Measurements from ENCODE around the gene EDEM1. TPM values are rescaled to one million over a fixed set of nuclear protein-coding genes. Genes with fewer than 3 reads are reported as not detected.

The EDEM1 gene
- total RNA-seq, 8 experiments from 2014 or later: 8.5 to 33.6 (median 13.3) TPM

- ATAC-seq (replicated peaks in 6 of 8): no peak
Measured at GRCh38 chr3:5195605-5196004, 8.1 kb downstream of the EDEM1 start.

DNA sequence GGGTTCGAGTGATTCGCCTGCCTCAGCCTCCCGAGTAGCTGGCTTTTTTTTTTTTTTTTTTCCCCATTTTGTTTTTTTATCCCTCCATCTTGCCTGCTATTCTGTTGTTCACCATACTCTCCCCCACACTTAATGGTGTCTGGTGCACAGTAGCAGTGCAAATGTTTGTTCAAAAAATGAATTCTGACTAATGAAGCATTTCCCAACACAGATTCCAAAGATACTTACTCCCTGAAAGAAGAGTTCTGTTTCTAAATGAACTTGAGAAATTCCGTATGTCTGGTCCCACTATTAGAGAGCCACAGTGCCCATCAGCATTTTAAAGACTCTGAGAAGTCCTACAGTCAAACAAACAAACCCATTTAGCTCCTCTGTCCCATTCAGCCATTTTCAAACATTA, 9.5 kb downstream of the EDEM1 start:
- in situ Hi-C loops (cut with MboI; ENCODE audit: low pct_unique_long_range_greater_than_20kb in 2 of 9, low sequenced_read_pairs in 9 of 9, unreplicated experiment in 9 of 9): no loop called here
- H3K4me1 ChIP-seq (replicated peaks in 1 of 2): peaks cover 16 to 23% of the 10 kb centered on the region in 2 donors
- H3K27ac ChIP-seq: peak overlapping the region; percentile 68 to 76
- peak in 2 of 8 experiments; percentile 5 to 27 for ATAC-seq (replicated peaks in 6 of 8)
- H3K4me3 ChIP-seq: no peak overlapping the region
- 64 to 100% (median 89%) methylated on average over 2 to 4 of the region's 4 CpGs for WGBS, 10 experiments

More at GRCh38 chr3:5195605-5196004, 8.1 kb downstream of the EDEM1 start:
- WGBS, 10 experiments: 0 to 100% (median 66%) methylated on average over 1 to 2 of the region's 2 CpGs; no CpG with 5 or more reads in 2 of the 10 experiments
- no peak overlapping the region for H3K4me3 ChIP-seq
- H3K4me1 ChIP-seq (replicated peaks in 1 of 2): peaks cover 11 to 17% of the 10 kb centered on the region in 2 donors
- no peak overlapping the region for H3K27ac ChIP-seq
- in situ Hi-C loops (cut with MboI; ENCODE audit: low pct_unique_long_range_greater_than_20kb in 2 of 9, low sequenced_read_pairs in 9 of 9, unreplicated experiment in 9 of 9): no loop called here

DNA sequence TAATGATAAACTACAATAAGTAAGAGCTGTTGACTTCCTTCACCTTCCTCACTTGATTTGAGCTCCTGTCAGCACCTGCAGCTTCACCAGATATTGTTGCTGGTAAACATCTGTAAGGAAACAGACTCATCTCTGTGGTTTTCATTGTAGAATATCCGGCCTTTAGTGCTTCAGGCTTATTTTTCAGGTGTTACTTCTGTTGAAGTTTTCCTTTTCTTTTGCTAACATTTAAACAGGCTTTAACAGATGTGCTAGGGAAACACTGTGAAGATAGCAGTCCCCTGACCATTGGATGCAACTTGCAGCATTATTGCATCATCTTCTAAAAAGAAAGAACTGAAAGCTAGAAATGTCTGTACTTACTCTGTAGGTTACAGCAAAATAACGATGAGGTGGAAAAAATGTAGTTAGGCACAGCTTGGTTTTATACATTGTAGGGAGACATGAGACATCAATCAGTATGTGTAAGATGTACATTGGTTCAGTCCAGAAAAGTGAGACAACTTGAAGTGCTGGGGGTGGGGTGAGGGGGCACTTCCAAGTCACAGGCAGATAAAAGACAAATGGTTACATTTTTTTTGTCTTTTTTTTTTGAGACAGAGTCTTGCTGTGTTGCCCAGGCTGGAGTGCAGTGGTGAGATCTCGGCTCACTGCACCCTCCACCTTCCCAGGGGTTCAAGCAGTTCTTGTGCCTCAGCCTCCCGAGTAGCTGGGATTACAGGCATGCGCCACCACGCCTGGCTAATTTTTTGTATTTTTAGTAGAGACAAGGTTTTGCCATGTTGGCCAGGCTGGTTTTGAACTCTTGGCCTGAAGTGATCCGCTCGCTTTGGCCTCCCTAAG, 10.2 kb downstream of the EDEM1 start:
- Histone ChIP-seq H3K4me3 (no peak overlapping the region), H3K4me1 (replicated peaks in 1 of 2) (peaks cover 19 to 27% of the 10 kb centered on the region in 2 donors), H3K27ac (peak overlapping the region; percentile 68 to 76)
- peak in 6 of 8 experiments; percentile 14 to 88 (median 73) for ATAC-seq (replicated peaks in 6 of 8)
- in situ Hi-C loops (cut with MboI; ENCODE audit: low pct_unique_long_range_greater_than_20kb in 2 of 9, low sequenced_read_pairs in 9 of 9, unreplicated experiment in 9 of 9): no loop called here
- WGBS, 10 experiments: 20 to 100% (median 93%) methylated on average over 1 to 7 of the region's 8 CpGs

DNA sequence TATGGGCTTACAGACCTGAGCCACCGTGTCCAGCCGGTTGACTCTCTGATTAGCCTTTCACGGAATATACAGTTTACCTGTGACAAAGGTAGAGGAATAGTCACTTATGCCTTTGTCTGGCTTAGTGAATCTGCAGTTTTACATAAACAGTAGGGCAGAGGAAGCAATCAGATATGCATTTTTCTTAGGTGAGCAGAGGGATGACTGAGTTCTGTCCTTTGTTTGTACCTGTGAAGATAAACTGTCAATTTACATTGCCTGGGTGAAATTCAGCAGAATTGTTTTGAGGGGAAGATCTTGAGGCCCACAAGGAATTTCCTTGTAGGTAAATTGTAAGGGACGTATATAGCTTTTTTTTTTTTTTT, 10.8 kb downstream of the EDEM1 start:
- peaks cover 21 to 27% of the 10 kb centered on the region in 2 donors for H3K4me1 ChIP-seq (replicated peaks in 1 of 2)
- in situ Hi-C loops (cut with MboI; ENCODE audit: low pct_unique_long_range_greater_than_20kb in 2 of 9, low sequenced_read_pairs in 9 of 9, unreplicated experiment in 9 of 9): no loop called here
- H3K27ac ChIP-seq: peak overlapping the region; percentile 68 to 76
- no peak overlapping the region for H3K4me3 ChIP-seq
- no peak for ATAC-seq (replicated peaks in 6 of 8)
- 63 to 100% (median 93%) methylated on average over 1 to 4 of the region's 4 CpGs; no CpG with 5 or more reads in 1 of the 10 experiments for WGBS, 10 experiments

GRCh38 chr3:5198986-5199731, 11.7 kb downstream of the EDEM1 start:
- Histone ChIP-seq H3K27ac (no peak overlapping the region), H3K4me1 (replicated peaks in 1 of 2) (peaks cover 21 to 27% of the 10 kb centered on the region in 2 donors), H3K4me3 (no peak overlapping the region)
- in situ Hi-C loops (cut with MboI; ENCODE audit: low pct_unique_long_range_greater_than_20kb in 2 of 9, low sequenced_read_pairs in 9 of 9, unreplicated experiment in 9 of 9): no loop called here
- no peak for ATAC-seq (replicated peaks in 6 of 8)
- WGBS, 10 experiments: 70 to 100% (median 84%) methylated on average over 1 to 5 of the region's 5 CpGs; no CpG with 5 or more reads in 1 of the 10 experiments

- Histone ChIP-seq H3K27ac (peak overlapping the region in 1 of 2 donors; percentile 10), H3K4me1 (replicated peaks in 1 of 2) (peaks cover 21 to 27% of the 10 kb centered on the region in 2 donors), H3K4me3 (no peak overlapping the region)
- peak in 4 of 8 experiments; percentile 6 to 41 (median 29) for ATAC-seq (replicated peaks in 6 of 8)
- in situ Hi-C loops (cut with MboI; ENCODE audit: low pct_unique_long_range_greater_than_20kb in 2 of 9, low sequenced_read_pairs in 9 of 9, unreplicated experiment in 9 of 9): no loop called here
- 20 to 89% (median 72%) methylated on average over 1 to 6 of the region's 6 CpGs for WGBS, 10 experiments
Measured at GRCh38 chr3:5201536-5201935, 14.0 kb downstream of the EDEM1 start.

DNA sequence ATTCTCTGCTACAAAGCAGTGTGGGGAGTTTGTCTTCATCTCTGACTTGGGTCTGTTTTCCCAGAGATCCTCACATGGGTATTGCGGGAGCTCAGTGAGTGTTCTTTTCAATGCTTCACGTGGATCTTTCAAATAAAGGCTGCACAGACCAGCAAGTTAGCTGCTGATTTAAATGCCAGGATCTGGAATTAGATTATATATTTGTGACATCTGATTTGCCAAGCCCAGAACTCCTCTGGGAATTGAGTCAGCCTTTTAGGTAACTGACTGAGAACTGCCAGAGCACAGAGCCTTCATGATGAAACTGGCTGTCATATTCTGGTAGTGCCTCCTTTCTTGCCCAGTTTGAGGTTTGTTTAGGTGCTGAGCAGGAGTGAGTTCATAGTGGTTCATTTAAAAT, 14.7 kb downstream of the EDEM1 start:
- H3K27ac ChIP-seq: peak overlapping the region; percentile 55 to 74
- H3K4me3 ChIP-seq: no peak overlapping the region
- in situ Hi-C loops (cut with MboI; ENCODE audit: low pct_unique_long_range_greater_than_20kb in 2 of 9, low sequenced_read_pairs in 9 of 9, unreplicated experiment in 9 of 9): no loop called here
- WGBS, 10 experiments: 21 to 100% (median 82%) methylated on average over 1 to 2 of the region's 2 CpGs; no CpG with 5 or more reads in 2 of the 10 experiments
- peak in 5 of 8 experiments; percentile 38 to 69 (median 63) for ATAC-seq (replicated peaks in 6 of 8)
- peaks cover 18 to 21% of the 10 kb centered on the region in 2 donors for H3K4me1 ChIP-seq (replicated peaks in 1 of 2)

DNA sequence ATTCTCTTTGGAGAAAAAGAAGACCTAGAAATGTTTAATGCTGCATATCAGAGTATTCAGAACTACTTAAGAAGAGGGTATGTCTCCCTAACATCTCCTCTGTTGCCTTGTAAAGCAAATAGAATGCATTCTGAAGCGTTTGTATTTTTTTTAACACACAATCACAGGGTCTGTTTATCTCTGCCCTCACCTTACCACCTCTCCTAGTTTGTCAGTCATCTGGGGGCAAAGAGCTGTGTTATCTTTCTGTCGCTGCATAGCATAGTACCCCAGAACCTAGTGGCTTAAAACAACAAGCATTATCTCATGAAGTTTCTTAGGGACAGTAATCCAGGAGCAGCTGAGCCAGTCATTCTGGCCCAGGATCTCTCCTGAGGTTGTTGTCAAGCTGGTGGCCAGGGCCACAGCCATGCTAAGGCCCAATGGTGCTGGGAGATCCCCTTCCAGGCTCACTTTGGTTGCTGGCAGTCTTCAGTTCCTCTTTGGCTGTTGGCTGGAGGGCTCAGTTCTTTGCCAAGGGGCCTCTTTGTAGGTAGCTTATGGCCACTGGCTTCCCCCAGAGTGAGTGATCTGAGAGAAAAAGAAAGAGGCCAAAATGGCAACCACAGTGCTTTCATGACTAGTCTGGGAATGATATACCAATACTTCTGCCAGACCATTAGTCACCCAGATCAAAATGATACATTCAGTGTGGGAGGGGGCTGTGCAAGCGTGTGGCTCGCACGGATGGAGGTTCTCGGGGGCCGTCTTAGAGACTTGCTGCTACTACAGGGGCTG, 17.8 kb downstream of the EDEM1 start:
- in situ Hi-C loops (cut with MboI; ENCODE audit: low pct_unique_long_range_greater_than_20kb in 2 of 9, low sequenced_read_pairs in 9 of 9, unreplicated experiment in 9 of 9): no loop called here
- no peak overlapping the region for H3K27ac ChIP-seq
- H3K4me3 ChIP-seq: no peak overlapping the region
- peaks cover 9 to 11% of the 10 kb centered on the region in 2 donors for H3K4me1 ChIP-seq (replicated peaks in 1 of 2)
- 60 to 100% (median 97%) methylated on average over 1 to 6 of the region's 7 CpGs; no CpG with 5 or more reads in 4 of the 10 experiments for WGBS, 10 experiments
- peak in 1 of 8 experiments; percentile 14 for ATAC-seq (replicated peaks in 6 of 8)

GRCh38 chr3:5210926-5211325, 23.4 kb downstream of the EDEM1 start:
- Histone ChIP-seq H3K27ac (no peak overlapping the region), H3K4me3 (no peak overlapping the region), H3K4me1 (replicated peaks in 1 of 2) (no peaks in the 10 kb centered on the region)
- WGBS, 10 experiments: 82 to 100% (median 100%) methylated on average over 1 to 5 of the region's 5 CpGs; no CpG with 5 or more reads in 2 of the 10 experiments
- in situ Hi-C loops (cut with MboI; ENCODE audit: low pct_unique_long_range_greater_than_20kb in 2 of 9, low sequenced_read_pairs in 9 of 9, unreplicated experiment in 9 of 9): no loop called here
- ATAC-seq (replicated peaks in 6 of 8): no peak

DNA sequence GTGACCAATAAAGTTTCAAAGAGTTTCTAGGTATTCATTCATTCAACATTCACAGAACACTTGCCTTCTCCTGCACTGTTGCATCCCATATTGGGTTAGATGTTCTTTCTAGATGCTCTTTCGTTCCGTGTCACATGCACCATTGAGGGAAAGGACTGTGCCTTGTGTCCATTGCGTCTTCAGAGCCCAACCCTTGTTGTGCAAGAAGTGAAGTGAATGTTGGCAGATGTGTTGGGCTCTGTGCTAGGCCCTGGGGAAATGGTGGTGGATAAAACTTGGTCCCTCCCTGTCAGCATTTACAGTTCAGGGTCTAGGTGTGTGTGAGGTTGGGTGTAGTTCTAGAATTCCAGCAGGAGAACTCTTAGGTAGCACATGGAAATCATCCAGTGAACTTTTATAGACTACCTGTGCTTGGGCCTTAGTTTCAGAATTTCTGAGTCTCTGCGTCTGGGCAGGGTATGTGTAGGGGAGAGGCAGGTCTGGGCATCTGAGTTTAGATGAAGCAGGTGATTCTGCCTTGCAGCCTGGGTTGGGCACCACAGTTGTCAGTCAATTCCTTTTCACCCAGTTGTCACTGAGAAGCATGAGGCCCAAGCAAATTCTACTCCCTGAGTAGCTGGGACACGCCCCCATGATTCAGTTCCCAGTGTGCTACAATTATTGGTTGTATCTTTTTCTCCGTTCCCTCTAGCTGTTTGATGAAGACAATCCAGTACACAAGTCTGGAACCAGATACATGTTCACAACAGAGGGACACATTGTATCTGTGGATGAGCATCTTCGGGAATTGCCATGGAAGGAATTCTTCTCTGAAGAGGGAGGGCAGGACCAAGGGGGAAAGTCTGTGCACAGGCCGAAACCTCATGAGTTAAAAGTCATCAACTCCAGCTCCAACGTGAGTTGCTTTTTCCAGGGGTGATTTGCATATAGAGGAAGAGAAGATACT, 25.4 kb downstream of the EDEM1 start:
- Histone ChIP-seq H3K27ac (no peak overlapping the region), H3K4me1 (replicated peaks in 1 of 2) (no peaks in the 10 kb centered on the region), H3K4me3 (no peak overlapping the region)
- ATAC-seq (replicated peaks in 6 of 8): peak in 6 of 8 experiments; percentile 5 to 86 (median 60)
- WGBS, 10 experiments: 24 to 90% (median 77%) methylated on average over 1 to 5 of the region's 9 CpGs; no CpG with 5 or more reads in 3 of the 10 experiments
- in situ Hi-C loops (cut with MboI; ENCODE audit: low pct_unique_long_range_greater_than_20kb in 2 of 9, low sequenced_read_pairs in 9 of 9, unreplicated experiment in 9 of 9): no loop called here

DNA sequence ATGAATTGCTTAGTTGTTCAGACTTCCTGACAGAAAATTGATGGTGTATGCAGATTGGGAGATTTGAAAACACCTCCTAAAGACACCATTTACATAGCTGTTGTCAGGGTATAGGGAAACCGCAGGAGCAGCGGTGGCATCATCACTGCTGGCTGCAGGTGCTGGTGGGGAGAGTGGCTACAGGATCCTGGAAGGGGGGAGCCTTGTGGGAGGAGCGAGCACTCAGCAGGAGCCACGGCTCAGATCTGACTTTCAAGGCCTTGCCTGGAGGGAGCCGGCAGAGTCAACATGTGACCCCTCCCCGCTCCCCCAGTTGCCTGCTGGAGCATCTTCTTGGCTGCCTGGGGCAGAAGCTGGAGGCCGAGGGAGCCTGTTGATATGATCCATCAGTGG, 26.1 kb downstream of the EDEM1 start:
- in situ Hi-C loops (cut with MboI; ENCODE audit: low pct_unique_long_range_greater_than_20kb in 2 of 9, low sequenced_read_pairs in 9 of 9, unreplicated experiment in 9 of 9): no loop called here
- peak in 5 of 8 experiments; percentile 7 to 86 (median 80) for ATAC-seq (replicated peaks in 6 of 8)
- H3K4me1 ChIP-seq (replicated peaks in 1 of 2): no peaks in the 10 kb centered on the region
- no peak overlapping the region for H3K4me3 ChIP-seq
- H3K27ac ChIP-seq: no peak overlapping the region
- WGBS, 10 experiments: 29 to 100% (median 69%) methylated on average over 1 to 6 of the region's 7 CpGs; no CpG with 5 or more reads in 2 of the 10 experiments

GRCh38 chr3:5214352-5214751, 26.8 kb downstream of the EDEM1 start:
- Histone ChIP-seq H3K4me1 (replicated peaks in 1 of 2) (no peaks in the 10 kb centered on the region), H3K27ac (no peak overlapping the region), H3K4me3 (no peak overlapping the region)
- ATAC-seq (replicated peaks in 6 of 8): no peak
- in situ Hi-C loops (cut with MboI; ENCODE audit: low pct_unique_long_range_greater_than_20kb in 2 of 9, low sequenced_read_pairs in 9 of 9, unreplicated experiment in 9 of 9): no loop called here
- WGBS, 10 experiments: 20 to 100% (median 77%) methylated on average over 1 to 6 of the region's 9 CpGs; no CpG with 5 or more reads in 4 of the 10 experiments

Measured in motor neuron (in vitro differentiated cells).